ENCODE results near the gene CXorf58. TPM values are rescaled to one million over a fixed set of nuclear protein-coding genes. Genes with fewer than 3 reads are reported as not detected.

CXorf58 gene
- total RNA-seq, 1 experiment from 2014 or later, result not detected

DNA sequence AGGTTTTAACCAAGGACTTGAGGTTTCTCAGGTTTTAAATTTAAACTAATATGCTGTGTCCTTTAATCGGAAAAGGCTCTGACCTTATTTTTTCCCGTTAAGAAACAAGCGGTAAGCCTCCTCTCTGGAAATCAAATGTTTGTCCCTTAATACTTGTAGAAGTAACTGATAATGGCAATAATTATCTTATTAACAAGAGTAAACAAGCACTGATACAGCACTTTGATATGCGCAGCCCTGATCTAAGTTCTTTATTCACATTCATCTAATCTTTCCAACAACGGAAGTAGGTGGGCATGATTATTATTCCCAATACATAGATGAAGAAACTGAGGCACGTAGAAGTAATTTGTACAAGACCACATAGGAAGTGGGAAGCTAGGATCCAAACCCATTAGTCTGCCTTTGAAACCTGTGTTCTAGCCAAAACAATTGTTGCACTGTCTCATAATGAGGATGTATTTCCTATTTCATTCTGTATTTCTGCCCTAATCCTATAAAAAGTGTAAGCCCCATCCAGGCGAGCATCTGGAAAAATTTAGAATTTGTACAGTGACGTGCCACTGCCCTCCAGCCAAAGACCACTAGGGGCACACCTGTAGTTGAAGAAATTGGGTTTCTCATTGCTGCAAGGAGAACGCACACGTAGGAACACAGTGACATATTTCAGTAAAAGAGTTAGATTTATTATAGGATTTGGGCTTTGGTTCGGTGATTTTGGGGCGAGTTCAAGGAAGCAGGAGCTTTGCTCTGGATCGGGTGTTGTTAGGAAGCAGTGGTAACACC is 606 bp downstream of the CXorf58 start:
- TF ChIP-seq, protein P1, sequence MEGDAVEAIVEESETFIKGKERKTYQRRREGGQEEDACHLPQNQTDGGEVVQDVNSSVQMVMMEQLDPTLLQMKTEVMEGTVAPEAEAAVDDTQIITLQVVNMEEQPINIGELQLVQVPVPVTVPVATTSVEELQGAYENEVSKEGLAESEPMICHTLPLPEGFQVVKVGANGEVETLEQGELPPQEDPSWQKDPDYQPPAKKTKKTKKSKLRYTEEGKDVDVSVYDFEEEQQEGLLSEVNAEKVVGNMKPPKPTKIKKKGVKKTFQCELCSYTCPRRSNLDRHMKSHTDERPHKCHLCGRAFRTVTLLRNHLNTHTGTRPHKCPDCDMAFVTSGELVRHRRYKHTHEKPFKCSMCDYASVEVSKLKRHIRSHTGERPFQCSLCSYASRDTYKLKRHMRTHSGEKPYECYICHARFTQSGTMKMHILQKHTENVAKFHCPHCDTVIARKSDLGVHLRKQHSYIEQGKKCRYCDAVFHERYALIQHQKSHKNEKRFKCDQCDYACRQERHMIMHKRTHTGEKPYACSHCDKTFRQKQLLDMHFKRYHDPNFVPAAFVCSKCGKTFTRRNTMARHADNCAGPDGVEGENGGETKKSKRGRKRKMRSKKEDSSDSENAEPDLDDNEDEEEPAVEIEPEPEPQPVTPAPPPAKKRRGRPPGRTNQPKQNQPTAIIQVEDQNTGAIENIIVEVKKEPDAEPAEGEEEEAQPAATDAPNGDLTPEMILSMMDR (IDR thresholded peaks at IDR 0.05; ENCODE audit: unreplicated experiment), result no peak
- H3K36me3 Mint-ChIP-seq (ENCODE audit: insufficient read depth, unreplicated experiment), result no peaks in the 10 kb centered on the region
- H3K9me3 Mint-ChIP-seq (ENCODE audit: unreplicated experiment), result no peaks in the 10 kb centered on the region
- peaks cover 30% of the 10 kb centered on the region for H3K27me3 Mint-ChIP-seq (ENCODE audit: insufficient read depth, unreplicated experiment)
- no peaks in the 10 kb centered on the region for H3K4me1 Mint-ChIP-seq (ENCODE audit: insufficient read depth, unreplicated experiment)
- POLR2A ChIA-PET, result interaction anchor here (0.6 to 3.4 kb wide), 9 partner anchors 117 to 1478 kb away, joined by 3 to 43 read pairs (median 3); partner anchors contain the start of genes EIF2S3, KLHL15 and SAT1
- BruUV-seq (replicated peaks), result TSS peak; percentile 68
- CTCF ChIA-PET, result interaction anchor here (0.7 to 2.0 kb wide), 4 partner anchors 16 to 217 kb away, joined by 3 to 10 read pairs (median 4); partner anchors contain the start of gene EIF2S3
- H3K27ac Mint-ChIP-seq (ENCODE audit: low read depth, unreplicated experiment), result peak overlapping the region; percentile 66
- peak overlapping the region; percentile 69 for H3K4me3 Mint-ChIP-seq (ENCODE audit: unreplicated experiment)
- no peak for DNase-seq (ENCODE audit: unreplicated experiment)
- intact Hi-C loops (cut with micrococcal nuclease), result loop anchor here (1.0 to 2.0 kb wide), 4 partner anchors 116 to 334 kb away; partner anchors contain the start of gene EIF2S3

DNA sequence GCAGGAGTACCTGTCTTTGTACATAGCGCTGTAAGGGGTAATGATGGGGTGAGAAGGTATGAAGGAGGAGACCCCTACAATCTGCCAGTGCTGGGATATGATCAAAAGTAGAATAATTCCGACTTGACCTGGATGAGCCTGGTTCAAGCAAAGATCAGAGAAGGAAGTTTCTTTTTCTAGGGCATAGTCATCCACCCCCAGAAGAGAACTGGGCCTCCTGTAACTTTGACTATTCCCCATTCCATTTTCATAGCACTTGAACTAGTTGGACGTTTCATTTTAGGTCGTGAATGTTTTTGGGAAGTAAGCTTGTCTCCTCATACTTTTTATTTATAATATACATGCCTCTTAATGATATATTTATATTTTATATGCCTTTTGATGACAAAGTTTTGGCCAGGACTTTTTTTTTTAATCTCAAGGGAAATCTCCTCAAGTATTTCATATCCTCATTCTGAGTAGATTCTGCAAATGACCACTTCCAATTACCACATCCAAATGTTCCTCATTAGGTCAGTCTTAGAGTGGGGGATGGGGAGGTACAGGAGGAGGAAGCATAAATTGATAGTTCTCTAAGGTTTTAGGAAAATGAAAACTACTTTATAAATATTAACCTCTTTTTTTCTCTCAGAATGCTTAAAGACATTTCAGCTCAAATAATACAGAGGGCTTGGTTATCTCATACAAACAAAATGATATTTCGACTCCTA is 3.5 kb downstream of the CXorf58 start:
- no peaks in the 10 kb centered on the region for H3K36me3 Mint-ChIP-seq (ENCODE audit: insufficient read depth, unreplicated experiment)
- ChIA-PET CTCF (interaction anchor here (1.0 to 3.4 kb wide), 2 partner anchors 9 to 143 kb away, joined by 3 to 18 read pairs; no protein-coding TSS in a partner anchor), POLR2A (no interaction called here)
- no peaks in the 10 kb centered on the region for H3K9me3 Mint-ChIP-seq (ENCODE audit: unreplicated experiment)
- no peak for DNase-seq (ENCODE audit: unreplicated experiment)
- H3K4me3 Mint-ChIP-seq (ENCODE audit: unreplicated experiment), result no peak overlapping the region
- H3K27ac Mint-ChIP-seq (ENCODE audit: low read depth, unreplicated experiment), result no peak overlapping the region
- intact Hi-C loops (cut with micrococcal nuclease), result no loop called here
- TF ChIP-seq, protein P1 (IDR thresholded peaks at IDR 0.05; ENCODE audit: unreplicated experiment), result no peak
- BruUV-seq (replicated peaks), result no TSS peak
- H3K27me3 Mint-ChIP-seq (ENCODE audit: insufficient read depth, unreplicated experiment), result peaks cover 30% of the 10 kb centered on the region
- no peaks in the 10 kb centered on the region for H3K4me1 Mint-ChIP-seq (ENCODE audit: insufficient read depth, unreplicated experiment)

DNA sequence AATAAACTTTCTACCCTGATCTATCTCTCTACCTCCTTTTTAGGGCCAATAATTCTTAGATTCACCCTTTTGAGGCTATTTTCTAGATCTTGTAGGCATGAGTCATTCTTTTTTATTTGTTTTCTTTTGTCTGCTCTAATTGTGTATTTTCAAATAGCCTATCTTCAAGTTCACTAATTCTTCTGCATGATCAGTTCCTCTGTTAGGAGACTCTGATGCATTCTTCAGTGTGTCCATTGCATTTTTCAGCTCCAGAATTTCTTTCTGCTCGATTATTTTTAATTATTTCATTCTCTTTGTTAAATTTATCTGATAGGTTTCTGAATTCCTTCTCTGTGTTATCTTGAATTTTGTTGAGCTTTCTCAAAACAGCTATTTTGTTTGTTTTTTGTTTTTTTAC is 11.3 kb downstream of the CXorf58 start:
- POLR2A ChIA-PET, result no interaction called here
- Mint-ChIP-seq H3K27me3 (ENCODE audit: insufficient read depth, unreplicated experiment) (peaks cover 50% of the 10 kb centered on the region), H3K4me3 (ENCODE audit: unreplicated experiment) (no peak overlapping the region), H3K9me3 (ENCODE audit: unreplicated experiment) (no peaks in the 10 kb centered on the region), H3K27ac (ENCODE audit: low read depth, unreplicated experiment) (no peak overlapping the region), H3K4me1 (ENCODE audit: insufficient read depth, unreplicated experiment) (peaks cover 4% of the 10 kb centered on the region), H3K36me3 (ENCODE audit: insufficient read depth, unreplicated experiment) (no peaks in the 10 kb centered on the region)
- DNase-seq (ENCODE audit: unreplicated experiment), result no peak
- CTCF ChIA-PET, result interaction anchor here (0.5 kb wide), 1 partner anchor 896 kb away, joined by 4 read pairs; no protein-coding TSS in a partner anchor
- no TSS peak for BruUV-seq (replicated peaks)
- TF ChIP-seq, protein P1 (IDR thresholded peaks at IDR 0.05; ENCODE audit: unreplicated experiment), result no peak
- intact Hi-C loops (cut with micrococcal nuclease), result no loop called here

DNA sequence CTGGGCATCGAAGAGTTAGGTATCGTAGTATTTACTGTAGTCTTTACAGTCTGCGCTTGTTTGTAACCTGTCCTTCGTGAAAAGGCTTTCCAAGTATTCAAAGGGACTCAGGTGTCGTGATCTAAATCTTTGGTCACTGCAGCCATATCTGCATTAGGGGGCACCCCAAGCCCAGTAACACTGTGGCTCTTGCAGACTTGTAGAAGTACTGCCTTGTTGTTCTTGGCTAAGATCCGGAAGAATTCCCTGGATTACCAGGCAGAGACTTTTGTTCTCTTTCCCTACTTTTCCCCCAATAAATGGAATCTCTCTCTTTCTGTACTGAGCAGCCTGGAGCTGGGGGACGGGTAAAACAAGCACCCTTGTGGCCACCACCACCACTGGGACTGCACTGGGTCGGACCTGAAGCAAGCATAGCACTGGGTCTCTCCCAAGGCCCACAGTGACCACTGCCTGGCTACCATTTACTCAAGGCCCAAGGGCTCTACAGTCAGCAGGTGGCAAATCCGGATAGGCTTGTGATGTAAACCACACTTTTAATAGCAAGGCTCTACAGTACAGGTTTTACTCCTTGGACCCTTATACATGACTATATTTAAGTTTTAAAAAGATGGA is 12.0 kb downstream of the CXorf58 start:
- peak; percentile 31 for DNase-seq (ENCODE audit: unreplicated experiment)
- ChIA-PET CTCF (no interaction called here), POLR2A (no interaction called here)
- no peaks in the 10 kb centered on the region for H3K36me3 Mint-ChIP-seq (ENCODE audit: insufficient read depth, unreplicated experiment)
- intact Hi-C loops (cut with micrococcal nuclease), result no loop called here
- H3K9me3 Mint-ChIP-seq (ENCODE audit: unreplicated experiment), result no peaks in the 10 kb centered on the region
- no TSS peak for BruUV-seq (replicated peaks)
- no peak overlapping the region for H3K4me3 Mint-ChIP-seq (ENCODE audit: unreplicated experiment)
- no peak overlapping the region for H3K27ac Mint-ChIP-seq (ENCODE audit: low read depth, unreplicated experiment)
- peaks cover 4% of the 10 kb centered on the region for H3K4me1 Mint-ChIP-seq (ENCODE audit: insufficient read depth, unreplicated experiment)
- peaks cover 50% of the 10 kb centered on the region for H3K27me3 Mint-ChIP-seq (ENCODE audit: insufficient read depth, unreplicated experiment)
- TF ChIP-seq, protein P1 (IDR thresholded peaks at IDR 0.05; ENCODE audit: unreplicated experiment), result no peak
